WTC11 (cell line): Measurements from ENCODE around the gene ASMTL. TPM values are rescaled to one million over a fixed set of nuclear protein-coding genes. Genes with fewer than 3 reads are reported as not detected.

ENCODE experiments used
- CREB1 ChIP-seq: sonication (generic); formaldehyde crosslinking; IDR thresholded peaks from 2 replicates; pipeline ENCODE4 v1.8.0; 2023; ENCODE audit warnings: mild to moderate bottlenecking, missing genetic modification reagents
- EMX1 ChIP-seq: fragments of 250-450 bp; sonication (Bioruptor Pico); IDR thresholded peaks from 2 replicates; pipeline ENCODE4 v1.8.0; 2021; ENCODE audit warnings: mild to moderate bottlenecking
- FOXJ3 ChIP-seq: sonication (generic); formaldehyde crosslinking; IDR thresholded peaks from 2 replicates; pipeline ENCODE4 v1.9.0; 2021; ENCODE audit warnings: missing genetic modification reagents, mild to moderate bottlenecking, borderline replicate concordance
- FOXK1 ChIP-seq: sonication (generic); formaldehyde crosslinking; IDR thresholded peaks from 2 replicates; pipeline ENCODE4 v1.8.0; 2022; ENCODE audit warnings: mild to moderate bottlenecking, moderate library complexity, missing genetic modification reagents
- GRHL2 ChIP-seq: fragments of 250-450 bp; sonication (Bioruptor Pico); IDR thresholded peaks from 2 replicates; pipeline ENCODE4 v1.8.0; 2022; ENCODE audit warnings: mild to moderate bottlenecking, moderate library complexity; ENCODE audit not compliant: insufficient replicate concordance, severe bottlenecking
- GTF2I ChIP-seq: fragments of 250-450 bp; sonication (Bioruptor Pico); conservative IDR thresholded peaks from 2 replicates; pipeline ENCODE4 v1.4.0; 2021; ENCODE audit warnings: mild to moderate bottlenecking
- HMGA2 ChIP-seq: fragments of 250-450 bp; sonication (Bioruptor Pico); IDR thresholded peaks from 2 replicates; pipeline ENCODE4 v1.4.0; 2021; ENCODE audit warnings: mild to moderate bottlenecking, moderate library complexity
- JAZF1 ChIP-seq: fragments of 250-450 bp; sonication (Bioruptor Pico); IDR thresholded peaks from 2 replicates; pipeline ENCODE4 v1.9.0; 2021; ENCODE audit warnings: moderate library complexity, mild to moderate bottlenecking, inconsistent platforms
- NFE2L1 ChIP-seq: sonication (generic); formaldehyde crosslinking; IDR thresholded peaks from 2 replicates; pipeline ENCODE4 v1.8.1; 2023; ENCODE audit warnings: missing genetic modification reagents
- NR1H2 ChIP-seq: sonication (generic); formaldehyde crosslinking; IDR thresholded peaks from 2 replicates; pipeline ENCODE4 v1.9.0; 2021; ENCODE audit warnings: mild to moderate bottlenecking, moderate library complexity, missing genetic modification reagents
- OVOL2 ChIP-seq: fragments of 250-450 bp; sonication (Bioruptor Pico); IDR thresholded peaks from 2 replicates; pipeline ENCODE4 v1.9.0; 2021; ENCODE audit warnings: mild to moderate bottlenecking, borderline replicate concordance
- PRRX2 ChIP-seq: fragments of 250-450 bp; sonication (Bioruptor Pico); IDR thresholded peaks from 2 replicates; pipeline ENCODE4 v1.8.0; 2021; ENCODE audit warnings: mild to moderate bottlenecking
- SMAD4 ChIP-seq: sonication (generic); formaldehyde crosslinking; IDR thresholded peaks from 2 replicates; pipeline ENCODE4 v1.8.0; 2022; ENCODE audit warnings: mild to moderate bottlenecking, missing genetic modification reagents
- TCF7 ChIP-seq: sonication (generic); formaldehyde crosslinking; IDR thresholded peaks from 2 replicates; pipeline ENCODE4 v1.8.0; 2022; ENCODE audit warnings: mild to moderate bottlenecking, low read depth, missing genetic modification reagents, moderate library complexity
- ZNF317 ChIP-seq: sonication (generic); formaldehyde crosslinking; IDR thresholded peaks from 2 replicates; pipeline ENCODE4 v1.8.1; 2023; ENCODE audit warnings: low read depth, mild to moderate bottlenecking, moderate library complexity, missing genetic modification reagents, borderline replicate concordance
- total RNA-seq: library from RNA; stranded (reverse); gene quantifications from 3 replicates; pipeline ENCODE4 v1.2.3, GENCODE V29; 2021
- TF ChIP-seq, protein P1 (sequence below): fragments of 250-450 bp; sonication (Bioruptor Pico); IDR thresholded peaks from 2 replicates; pipeline ENCODE4 v1.9.0; 2021; ENCODE audit warnings: mild to moderate bottlenecking, borderline replicate concordance
- TF ChIP-seq, protein P2 (sequence below): sonication (generic); formaldehyde crosslinking; IDR thresholded peaks from 2 replicates; pipeline ENCODE4 v1.8.0; 2022; ENCODE audit warnings: mild to moderate bottlenecking, missing genetic modification reagents
- TF ChIP-seq, protein P3 (sequence below): sonication (generic); formaldehyde crosslinking; IDR thresholded peaks from 2 replicates; pipeline ENCODE4 v1.8.1; 2022; ENCODE audit warnings: low read depth, missing genetic modification reagents, borderline replicate concordance
- TF ChIP-seq, protein P4 (sequence below): sonication (generic); formaldehyde crosslinking; IDR thresholded peaks from 2 replicates; pipeline ENCODE4 v1.8.0; 2023; ENCODE audit warnings: mild to moderate bottlenecking, missing genetic modification reagents
- TF ChIP-seq, protein P5 (sequence below): fragments of 250-450 bp; sonication (Bioruptor Pico); IDR thresholded peaks from 2 replicates; pipeline ENCODE4 v1.9.0; 2021; ENCODE audit warnings: mild to moderate bottlenecking
- TF ChIP-seq, protein P6 (sequence below): fragments of 250-450 bp; sonication (Bioruptor Pico); IDR thresholded peaks from 2 replicates; pipeline ENCODE4 v2.1.2; 2022; ENCODE audit warnings: mild to moderate bottlenecking, moderate library complexity
- TF ChIP-seq, protein P7 (sequence below): sonication (generic); formaldehyde crosslinking; IDR thresholded peaks from 2 replicates; pipeline ENCODE4 v1.8.1; 2023; ENCODE audit warnings: mild to moderate bottlenecking, missing genetic modification reagents
- TF ChIP-seq, protein P8 (sequence below): sonication (generic); formaldehyde crosslinking; IDR thresholded peaks from 2 replicates; pipeline ENCODE4 v1.8.0; 2022; ENCODE audit warnings: mild to moderate bottlenecking, missing genetic modification reagents

ASMTL gene
- total RNA-seq, 1 experiment from 2014 or later, result 70.6 TPM

DNA sequence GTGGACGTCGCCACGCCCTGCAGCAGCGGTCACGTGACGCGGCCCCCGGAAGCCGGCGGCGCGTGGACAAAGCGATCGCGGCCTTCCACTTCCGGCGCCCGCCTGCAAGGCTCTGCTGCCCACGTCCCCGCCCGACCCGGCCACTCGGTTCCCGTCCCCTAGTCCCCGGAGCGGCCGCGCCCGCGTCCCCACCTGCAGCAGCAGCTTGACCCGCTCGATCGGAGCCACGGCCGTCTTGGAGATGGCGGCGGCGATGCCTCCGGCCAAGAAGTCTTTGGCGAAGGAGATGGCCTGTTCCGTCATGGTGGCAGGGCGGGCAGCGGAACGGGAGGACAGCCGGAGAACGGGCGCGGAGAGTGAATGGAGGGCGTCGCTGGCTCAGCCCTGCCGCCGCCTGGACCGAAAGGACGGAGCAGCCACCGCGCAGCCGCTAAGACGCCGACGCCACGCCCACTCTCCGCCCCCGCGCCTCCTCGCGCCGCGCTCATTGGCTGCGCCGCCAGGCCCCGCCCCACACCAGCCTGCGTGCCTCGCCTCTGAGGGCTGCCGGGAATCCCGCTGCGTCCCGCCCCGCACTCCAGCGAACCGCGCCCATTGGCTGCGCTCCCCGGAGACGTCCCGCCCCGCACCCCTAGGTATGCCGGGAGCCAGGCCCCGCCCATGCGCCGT lies 60.9 kb downstream of the ASMTL start, which contains the start of gene SLC25A6 (continued):
- TF ChIP-seq HMGA2 (CRISPR knock-in tag) (no peak), NR1H2 (no peak), GTF2I (CRISPR knock-in tag) (no peak), ZNF317 (CRISPR knock-in tag) (no peak; the same call in 1 of the 2 replicates), PRRX2 (no peak), GRHL2 (no peak), OVOL2 (CRISPR knock-in tag) (no peak), TCF7 (peak; percentile 93), JAZF1 (CRISPR knock-in tag) (no peak), NFE2L1 (CRISPR knock-in tag) (peak; percentile 37; the same call in 1 of the 2 replicates), SMAD4 (CRISPR knock-in tag) (0 out of 2 replicates have a peak, but pooled peaks have one; percentile 9), FOXJ3 (CRISPR knock-in tag) (no peak), FOXK1 (CRISPR knock-in tag) (0 out of 2 replicates have a peak, but pooled peaks have one; percentile 62), EMX1 (CRISPR knock-in tag) (no peak), CREB1 (CRISPR knock-in tag) (no peak; the same call in none of the 2 replicates)
- TF ChIP-seq, protein P1, sequence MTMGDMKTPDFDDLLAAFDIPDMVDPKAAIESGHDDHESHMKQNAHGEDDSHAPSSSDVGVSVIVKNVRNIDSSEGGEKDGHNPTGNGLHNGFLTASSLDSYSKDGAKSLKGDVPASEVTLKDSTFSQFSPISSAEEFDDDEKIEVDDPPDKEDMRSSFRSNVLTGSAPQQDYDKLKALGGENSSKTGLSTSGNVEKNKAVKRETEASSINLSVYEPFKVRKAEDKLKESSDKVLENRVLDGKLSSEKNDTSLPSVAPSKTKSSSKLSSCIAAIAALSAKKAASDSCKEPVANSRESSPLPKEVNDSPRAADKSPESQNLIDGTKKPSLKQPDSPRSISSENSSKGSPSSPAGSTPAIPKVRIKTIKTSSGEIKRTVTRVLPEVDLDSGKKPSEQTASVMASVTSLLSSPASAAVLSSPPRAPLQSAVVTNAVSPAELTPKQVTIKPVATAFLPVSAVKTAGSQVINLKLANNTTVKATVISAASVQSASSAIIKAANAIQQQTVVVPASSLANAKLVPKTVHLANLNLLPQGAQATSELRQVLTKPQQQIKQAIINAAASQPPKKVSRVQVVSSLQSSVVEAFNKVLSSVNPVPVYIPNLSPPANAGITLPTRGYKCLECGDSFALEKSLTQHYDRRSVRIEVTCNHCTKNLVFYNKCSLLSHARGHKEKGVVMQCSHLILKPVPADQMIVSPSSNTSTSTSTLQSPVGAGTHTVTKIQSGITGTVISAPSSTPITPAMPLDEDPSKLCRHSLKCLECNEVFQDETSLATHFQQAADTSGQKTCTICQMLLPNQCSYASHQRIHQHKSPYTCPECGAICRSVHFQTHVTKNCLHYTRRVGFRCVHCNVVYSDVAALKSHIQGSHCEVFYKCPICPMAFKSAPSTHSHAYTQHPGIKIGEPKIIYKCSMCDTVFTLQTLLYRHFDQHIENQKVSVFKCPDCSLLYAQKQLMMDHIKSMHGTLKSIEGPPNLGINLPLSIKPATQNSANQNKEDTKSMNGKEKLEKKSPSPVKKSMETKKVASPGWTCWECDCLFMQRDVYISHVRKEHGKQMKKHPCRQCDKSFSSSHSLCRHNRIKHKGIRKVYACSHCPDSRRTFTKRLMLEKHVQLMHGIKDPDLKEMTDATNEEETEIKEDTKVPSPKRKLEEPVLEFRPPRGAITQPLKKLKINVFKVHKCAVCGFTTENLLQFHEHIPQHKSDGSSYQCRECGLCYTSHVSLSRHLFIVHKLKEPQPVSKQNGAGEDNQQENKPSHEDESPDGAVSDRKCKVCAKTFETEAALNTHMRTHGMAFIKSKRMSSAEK (CRISPR knock-in tag), result 0 out of 2 replicates have a peak, but pooled peaks have one; percentile 58
- TF ChIP-seq, protein P2, sequence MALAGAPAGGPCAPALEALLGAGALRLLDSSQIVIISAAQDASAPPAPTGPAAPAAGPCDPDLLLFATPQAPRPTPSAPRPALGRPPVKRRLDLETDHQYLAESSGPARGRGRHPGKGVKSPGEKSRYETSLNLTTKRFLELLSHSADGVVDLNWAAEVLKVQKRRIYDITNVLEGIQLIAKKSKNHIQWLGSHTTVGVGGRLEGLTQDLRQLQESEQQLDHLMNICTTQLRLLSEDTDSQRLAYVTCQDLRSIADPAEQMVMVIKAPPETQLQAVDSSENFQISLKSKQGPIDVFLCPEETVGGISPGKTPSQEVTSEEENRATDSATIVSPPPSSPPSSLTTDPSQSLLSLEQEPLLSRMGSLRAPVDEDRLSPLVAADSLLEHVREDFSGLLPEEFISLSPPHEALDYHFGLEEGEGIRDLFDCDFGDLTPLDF (CRISPR knock-in tag), result no peak
- TF ChIP-seq, protein P3, sequence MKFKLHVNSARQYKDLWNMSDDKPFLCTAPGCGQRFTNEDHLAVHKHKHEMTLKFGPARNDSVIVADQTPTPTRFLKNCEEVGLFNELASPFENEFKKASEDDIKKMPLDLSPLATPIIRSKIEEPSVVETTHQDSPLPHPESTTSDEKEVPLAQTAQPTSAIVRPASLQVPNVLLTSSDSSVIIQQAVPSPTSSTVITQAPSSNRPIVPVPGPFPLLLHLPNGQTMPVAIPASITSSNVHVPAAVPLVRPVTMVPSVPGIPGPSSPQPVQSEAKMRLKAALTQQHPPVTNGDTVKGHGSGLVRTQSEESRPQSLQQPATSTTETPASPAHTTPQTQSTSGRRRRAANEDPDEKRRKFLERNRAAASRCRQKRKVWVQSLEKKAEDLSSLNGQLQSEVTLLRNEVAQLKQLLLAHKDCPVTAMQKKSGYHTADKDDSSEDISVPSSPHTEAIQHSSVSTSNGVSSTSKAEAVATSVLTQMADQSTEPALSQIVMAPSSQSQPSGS, result no peak
- TF ChIP-seq, protein P4, sequence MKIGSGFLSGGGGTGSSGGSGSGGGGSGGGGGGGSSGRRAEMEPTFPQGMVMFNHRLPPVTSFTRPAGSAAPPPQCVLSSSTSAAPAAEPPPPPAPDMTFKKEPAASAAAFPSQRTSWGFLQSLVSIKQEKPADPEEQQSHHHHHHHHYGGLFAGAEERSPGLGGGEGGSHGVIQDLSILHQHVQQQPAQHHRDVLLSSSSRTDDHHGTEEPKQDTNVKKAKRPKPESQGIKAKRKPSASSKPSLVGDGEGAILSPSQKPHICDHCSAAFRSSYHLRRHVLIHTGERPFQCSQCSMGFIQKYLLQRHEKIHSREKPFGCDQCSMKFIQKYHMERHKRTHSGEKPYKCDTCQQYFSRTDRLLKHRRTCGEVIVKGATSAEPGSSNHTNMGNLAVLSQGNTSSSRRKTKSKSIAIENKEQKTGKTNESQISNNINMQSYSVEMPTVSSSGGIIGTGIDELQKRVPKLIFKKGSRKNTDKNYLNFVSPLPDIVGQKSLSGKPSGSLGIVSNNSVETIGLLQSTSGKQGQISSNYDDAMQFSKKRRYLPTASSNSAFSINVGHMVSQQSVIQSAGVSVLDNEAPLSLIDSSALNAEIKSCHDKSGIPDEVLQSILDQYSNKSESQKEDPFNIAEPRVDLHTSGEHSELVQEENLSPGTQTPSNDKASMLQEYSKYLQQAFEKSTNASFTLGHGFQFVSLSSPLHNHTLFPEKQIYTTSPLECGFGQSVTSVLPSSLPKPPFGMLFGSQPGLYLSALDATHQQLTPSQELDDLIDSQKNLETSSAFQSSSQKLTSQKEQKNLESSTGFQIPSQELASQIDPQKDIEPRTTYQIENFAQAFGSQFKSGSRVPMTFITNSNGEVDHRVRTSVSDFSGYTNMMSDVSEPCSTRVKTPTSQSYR, result 0 out of 2 replicates have a peak, but pooled peaks have one; percentile 27
- TF ChIP-seq, protein P5, sequence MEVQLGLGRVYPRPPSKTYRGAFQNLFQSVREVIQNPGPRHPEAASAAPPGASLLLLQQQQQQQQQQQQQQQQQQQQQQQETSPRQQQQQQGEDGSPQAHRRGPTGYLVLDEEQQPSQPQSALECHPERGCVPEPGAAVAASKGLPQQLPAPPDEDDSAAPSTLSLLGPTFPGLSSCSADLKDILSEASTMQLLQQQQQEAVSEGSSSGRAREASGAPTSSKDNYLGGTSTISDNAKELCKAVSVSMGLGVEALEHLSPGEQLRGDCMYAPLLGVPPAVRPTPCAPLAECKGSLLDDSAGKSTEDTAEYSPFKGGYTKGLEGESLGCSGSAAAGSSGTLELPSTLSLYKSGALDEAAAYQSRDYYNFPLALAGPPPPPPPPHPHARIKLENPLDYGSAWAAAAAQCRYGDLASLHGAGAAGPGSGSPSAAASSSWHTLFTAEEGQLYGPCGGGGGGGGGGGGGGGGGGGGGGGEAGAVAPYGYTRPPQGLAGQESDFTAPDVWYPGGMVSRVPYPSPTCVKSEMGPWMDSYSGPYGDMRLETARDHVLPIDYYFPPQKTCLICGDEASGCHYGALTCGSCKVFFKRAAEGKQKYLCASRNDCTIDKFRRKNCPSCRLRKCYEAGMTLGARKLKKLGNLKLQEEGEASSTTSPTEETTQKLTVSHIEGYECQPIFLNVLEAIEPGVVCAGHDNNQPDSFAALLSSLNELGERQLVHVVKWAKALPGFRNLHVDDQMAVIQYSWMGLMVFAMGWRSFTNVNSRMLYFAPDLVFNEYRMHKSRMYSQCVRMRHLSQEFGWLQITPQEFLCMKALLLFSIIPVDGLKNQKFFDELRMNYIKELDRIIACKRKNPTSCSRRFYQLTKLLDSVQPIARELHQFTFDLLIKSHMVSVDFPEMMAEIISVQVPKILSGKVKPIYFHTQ (CRISPR knock-in tag), result no peak
- TF ChIP-seq, protein P6, sequence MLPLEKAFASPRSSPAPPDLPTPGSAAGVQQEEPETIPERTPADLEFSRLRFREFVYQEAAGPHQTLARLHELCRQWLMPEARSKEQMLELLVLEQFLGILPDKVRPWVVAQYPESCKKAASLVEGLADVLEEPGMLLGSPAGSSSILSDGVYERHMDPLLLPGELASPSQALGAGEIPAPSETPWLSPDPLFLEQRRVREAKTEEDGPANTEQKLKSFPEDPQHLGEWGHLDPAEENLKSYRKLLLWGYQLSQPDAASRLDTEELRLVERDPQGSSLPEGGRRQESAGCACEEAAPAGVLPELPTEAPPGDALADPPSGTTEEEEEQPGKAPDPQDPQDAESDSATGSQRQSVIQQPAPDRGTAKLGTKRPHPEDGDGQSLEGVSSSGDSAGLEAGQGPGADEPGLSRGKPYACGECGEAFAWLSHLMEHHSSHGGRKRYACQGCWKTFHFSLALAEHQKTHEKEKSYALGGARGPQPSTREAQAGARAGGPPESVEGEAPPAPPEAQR, result no peak
- TF ChIP-seq, protein P7, sequence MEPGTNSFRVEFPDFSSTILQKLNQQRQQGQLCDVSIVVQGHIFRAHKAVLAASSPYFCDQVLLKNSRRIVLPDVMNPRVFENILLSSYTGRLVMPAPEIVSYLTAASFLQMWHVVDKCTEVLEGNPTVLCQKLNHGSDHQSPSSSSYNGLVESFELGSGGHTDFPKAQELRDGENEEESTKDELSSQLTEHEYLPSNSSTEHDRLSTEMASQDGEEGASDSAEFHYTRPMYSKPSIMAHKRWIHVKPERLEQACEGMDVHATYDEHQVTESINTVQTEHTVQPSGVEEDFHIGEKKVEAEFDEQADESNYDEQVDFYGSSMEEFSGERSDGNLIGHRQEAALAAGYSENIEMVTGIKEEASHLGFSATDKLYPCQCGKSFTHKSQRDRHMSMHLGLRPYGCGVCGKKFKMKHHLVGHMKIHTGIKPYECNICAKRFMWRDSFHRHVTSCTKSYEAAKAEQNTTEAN, result 0 out of 2 replicates have a peak, but pooled peaks have one; percentile 9
- TF ChIP-seq, protein P8, sequence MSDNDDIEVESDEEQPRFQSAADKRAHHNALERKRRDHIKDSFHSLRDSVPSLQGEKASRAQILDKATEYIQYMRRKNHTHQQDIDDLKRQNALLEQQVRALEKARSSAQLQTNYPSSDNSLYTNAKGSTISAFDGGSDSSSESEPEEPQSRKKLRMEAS (CRISPR knock-in tag), result peak; percentile 89
